Measurements from ENCODE around the gene TMEM131.

DNA sequence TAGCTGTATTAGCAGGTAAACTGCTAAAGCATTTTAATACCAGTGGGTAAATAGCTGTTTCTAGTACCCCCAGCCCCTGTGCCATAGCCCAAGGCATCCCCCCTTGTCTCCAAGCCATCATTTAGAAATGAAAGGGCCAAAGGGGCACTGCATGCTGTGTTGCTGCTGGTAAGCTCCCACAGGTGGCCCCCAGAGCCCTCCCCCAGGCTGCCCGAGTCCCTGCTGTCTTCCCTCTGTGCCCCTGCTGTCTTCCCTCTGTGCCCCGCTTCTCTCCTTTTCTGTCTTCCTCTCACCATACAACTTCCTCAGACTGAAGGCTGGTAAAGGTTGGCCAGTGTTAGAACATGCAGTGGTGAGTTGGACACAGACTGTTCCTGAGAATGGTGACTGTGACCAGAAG is 240.3 kb downstream of the TMEM131 start:
- TF ChIP-seq, protein P1, sequence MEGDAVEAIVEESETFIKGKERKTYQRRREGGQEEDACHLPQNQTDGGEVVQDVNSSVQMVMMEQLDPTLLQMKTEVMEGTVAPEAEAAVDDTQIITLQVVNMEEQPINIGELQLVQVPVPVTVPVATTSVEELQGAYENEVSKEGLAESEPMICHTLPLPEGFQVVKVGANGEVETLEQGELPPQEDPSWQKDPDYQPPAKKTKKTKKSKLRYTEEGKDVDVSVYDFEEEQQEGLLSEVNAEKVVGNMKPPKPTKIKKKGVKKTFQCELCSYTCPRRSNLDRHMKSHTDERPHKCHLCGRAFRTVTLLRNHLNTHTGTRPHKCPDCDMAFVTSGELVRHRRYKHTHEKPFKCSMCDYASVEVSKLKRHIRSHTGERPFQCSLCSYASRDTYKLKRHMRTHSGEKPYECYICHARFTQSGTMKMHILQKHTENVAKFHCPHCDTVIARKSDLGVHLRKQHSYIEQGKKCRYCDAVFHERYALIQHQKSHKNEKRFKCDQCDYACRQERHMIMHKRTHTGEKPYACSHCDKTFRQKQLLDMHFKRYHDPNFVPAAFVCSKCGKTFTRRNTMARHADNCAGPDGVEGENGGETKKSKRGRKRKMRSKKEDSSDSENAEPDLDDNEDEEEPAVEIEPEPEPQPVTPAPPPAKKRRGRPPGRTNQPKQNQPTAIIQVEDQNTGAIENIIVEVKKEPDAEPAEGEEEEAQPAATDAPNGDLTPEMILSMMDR (conservative IDR thresholded peaks at IDR 0.05; ENCODE audit: low read depth, low read length): no peak
- no peak for TF ChIP-seq EZH2 (IDR thresholded peaks at IDR 0.05; ENCODE audit: borderline replicate concordance, low read depth, low read length, poor library complexity, severe bottlenecking)
